Measurements from ENCODE around the gene TOB1.

DNA sequence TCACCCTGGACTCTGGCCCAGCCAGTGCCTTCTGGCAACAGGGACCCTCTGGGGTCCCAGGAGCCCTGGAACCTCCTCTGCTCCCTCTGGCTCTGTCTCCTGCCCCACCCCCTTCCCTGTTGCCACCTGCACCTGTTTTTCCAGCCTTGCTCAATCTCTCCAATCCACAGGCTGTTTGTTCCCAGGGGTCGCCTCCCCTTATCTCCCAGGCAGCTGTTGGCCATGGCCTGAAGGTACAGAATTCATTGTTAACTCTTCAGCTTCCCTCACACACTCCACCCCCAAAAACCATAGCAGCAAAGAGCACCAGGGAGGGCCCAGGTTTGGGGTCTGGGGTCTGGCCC, 39.3 kb upstream of the TOB1 start:
- no peak for TF ChIP-seq POLR2A (IDR thresholded peaks at IDR 0.05; ENCODE audit: low read depth, low read length)
- TF ChIP-seq TAF1 (IDR thresholded peaks at IDR 0.05; ENCODE audit: borderline replicate concordance, low read depth, low read length), result no peak

All from GM12892 (cell line).